ENCODE results near the gene ASTN2. TPM values are rescaled to one million over a fixed set of nuclear protein-coding genes. Genes with fewer than 3 reads are reported as not detected.

The ASTN2 gene
- total RNA-seq, 1 experiment from 2014 or later, result 4.8 TPM

GRCh38 chr9:116935149-116935897, 479.5 kb downstream of the ASTN2 start:
- Histone ChIP-seq H4K20me1 (ENCODE audit: insufficient read depth) (no peaks in the 10 kb centered on the region), H3K27me3 (ENCODE audit: insufficient read depth, low read length) (peaks cover 4% of the 10 kb centered on the region; the same call in 1 of the 2 replicates), H3K4me3 (replicated peaks in 1 of 2; ENCODE audit: low read depth in 1 of 2, low read length in 2 of 2) (no peak overlapping the region), H3K9ac (ENCODE audit: low read length) (no peak overlapping the region), H2AFZ (ENCODE audit: low read depth, low read length, poor library complexity, severe bottlenecking) (no peak overlapping the region), H3K79me2 (ENCODE audit: insufficient read depth, low read length) (no peaks in the 10 kb centered on the region), H3K27ac (ENCODE audit: low read depth, low read length) (no peak overlapping the region), H3K4me2 (ENCODE audit: low read length) (no peak overlapping the region), H3K9me3 (ENCODE audit: control insufficient read depth in 1 of 2, insufficient read depth in 1 of 2, low read depth in 1 of 2, low read length in 2 of 2) (no peaks in the 10 kb centered on the region), H3K4me1 (ENCODE audit: control insufficient read depth in 1 of 2, insufficient read depth in 2 of 2, low read length in 2 of 2) (no peaks in the 10 kb centered on the region), H3K9me2 (ENCODE audit: insufficient read depth) (no peaks in the 10 kb centered on the region), H3K36me3 (ENCODE audit: control insufficient read depth in 1 of 2, insufficient read depth in 2 of 2, low read length in 2 of 2) (no peaks in the 10 kb centered on the region)
- DNase-seq (ENCODE audit: low read depth, low spot score) (no peak), ATAC-seq (no peak)
- intact Hi-C loops (cut with micrococcal nuclease), result no loop called here
- TF ChIP-seq CBX3 (IDR thresholded peaks at IDR 0.05; ENCODE audit: low read depth) (no peak), SRF (IDR thresholded peaks at IDR 0.05; ENCODE audit: low read depth) (no peak), JUND (IDR thresholded peaks at IDR 0.05) (no peak), EZH2 (IDR thresholded peaks at IDR 0.05) (no peak), YY1 (IDR thresholded peaks at IDR 0.05; ENCODE audit: extremely low read depth, insufficient replicate concordance, low read depth, low read length) (no peak), TCF7L2 (IDR thresholded peaks at IDR 0.05; ENCODE audit: borderline replicate concordance, extremely low read depth, insufficient read depth, insufficient read length) (no peak), POLR2AphosphoS5 (IDR thresholded peaks at IDR 0.05; ENCODE audit: low read depth, low read length) (no peak), POLR2A (IDR thresholded peaks at IDR 0.05; ENCODE audit: borderline replicate concordance, extremely low read depth, insufficient read depth, insufficient read length) (no peak), ZFX (IDR thresholded peaks at IDR 0.05) (no peak), RAD21 (IDR thresholded peaks at IDR 0.05; ENCODE audit: low read depth) (no peak), CEBPB (IDR thresholded peaks at IDR 0.05; ENCODE audit: low read depth) (no peak), EGR1 (IDR thresholded peaks at IDR 0.05; ENCODE audit: low read depth) (no peak), SIN3A (IDR thresholded peaks at IDR 0.05; ENCODE audit: low read depth) (no peak), EZH2phosphoT487 (IDR thresholded peaks at IDR 0.05; ENCODE audit: borderline replicate concordance) (no peak), SP1 (IDR thresholded peaks at IDR 0.05; ENCODE audit: low read depth) (no peak), ELF1 (IDR thresholded peaks at IDR 0.05; ENCODE audit: borderline replicate concordance, low read depth) (no peak)
- TF ChIP-seq, protein P1, sequence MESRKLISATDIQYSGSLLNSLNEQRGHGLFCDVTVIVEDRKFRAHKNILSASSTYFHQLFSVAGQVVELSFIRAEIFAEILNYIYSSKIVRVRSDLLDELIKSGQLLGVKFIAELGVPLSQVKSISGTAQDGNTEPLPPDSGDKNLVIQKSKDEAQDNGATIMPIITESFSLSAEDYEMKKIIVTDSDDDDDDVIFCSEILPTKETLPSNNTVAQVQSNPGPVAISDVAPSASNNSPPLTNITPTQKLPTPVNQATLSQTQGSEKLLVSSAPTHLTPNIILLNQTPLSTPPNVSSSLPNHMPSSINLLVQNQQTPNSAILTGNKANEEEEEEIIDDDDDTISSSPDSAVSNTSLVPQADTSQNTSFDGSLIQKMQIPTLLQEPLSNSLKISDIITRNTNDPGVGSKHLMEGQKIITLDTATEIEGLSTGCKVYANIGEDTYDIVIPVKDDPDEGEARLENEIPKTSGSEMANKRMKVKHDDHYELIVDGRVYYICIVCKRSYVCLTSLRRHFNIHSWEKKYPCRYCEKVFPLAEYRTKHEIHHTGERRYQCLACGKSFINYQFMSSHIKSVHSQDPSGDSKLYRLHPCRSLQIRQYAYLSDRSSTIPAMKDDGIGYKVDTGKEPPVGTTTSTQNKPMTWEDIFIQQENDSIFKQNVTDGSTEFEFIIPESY (IDR thresholded peaks at IDR 0.05; ENCODE audit: extremely low read depth, insufficient replicate concordance, low read length), result no peak
- TF ChIP-seq, protein P2, sequence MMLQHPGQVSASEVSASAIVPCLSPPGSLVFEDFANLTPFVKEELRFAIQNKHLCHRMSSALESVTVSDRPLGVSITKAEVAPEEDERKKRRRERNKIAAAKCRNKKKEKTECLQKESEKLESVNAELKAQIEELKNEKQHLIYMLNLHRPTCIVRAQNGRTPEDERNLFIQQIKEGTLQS (IDR thresholded peaks at IDR 0.05), result no peak
- ChIA-PET CTCF (no interaction called here), POLR2A (no interaction called here), RAD21 (ENCODE audit: low non-redundant PET in 1 of 2, low total read pairs in 2 of 2, uncharacterized antibody in 2 of 2, unreplicated experiment in 2 of 2) (no interaction called here)
- no TSS peak for BruUV-seq (replicated peaks)
